Breast epithelium (tissue), 3 donors: ENCODE results near the gene OSBPL9.

ENCODE experiments used
- CTCF ChIP-seq, 3 donors: fragments of 450-650 bp; IDR thresholded peaks; one replicate each; pipeline ENCODE4 v1.5.1; 2016 to 2017; ENCODE audit warnings: antibody characterized with exemption in 3 of 3, mild to moderate bottlenecking in 3 of 3, moderate library complexity in 3 of 3
- POLR2A ChIP-seq: fragments of 450-650 bp; IDR thresholded peaks from one replicate; pipeline ENCODE4 v1.6.1; 2016; ENCODE audit warnings: antibody characterized with exemption, mild to moderate bottlenecking, moderate library complexity
- POLR2AphosphoS5 ChIP-seq, 3 donors: sonication (generic); formaldehyde crosslinking; IDR thresholded peaks; one replicate each; pipeline ENCODE4 v1.6.1; 2017; ENCODE audit warnings: antibody characterized with exemption in 3 of 3

- TF ChIP-seq CTCF (IDR thresholded peaks at IDR 0.05): no peak
- no peak for TF ChIP-seq POLR2A
- TF ChIP-seq POLR2AphosphoS5 (IDR thresholded peaks at IDR 0.05): no peak
These were observed 46.2 kb downstream of the OSBPL9 start for GRCh38 chr1:51663105-51663504.
